Mesenchymal stem cell (in vitro differentiated cells and primary cell): ENCODE data around the gene CNKSR3.

Experiments used
- DNase-seq: peaks from one replicate; pipeline ENCODE4 v3.0.0-alpha.2; 2013
- H2AFZ ChIP-seq: one replicate; pipeline ENCODE4 v1.6.1; 2013; ENCODE audit warnings: low read depth, mild to moderate bottlenecking, control low read depth, inconsistent platforms, low read length, moderate library complexity
- H2AK5ac ChIP-seq: 2 replicates; pipeline ENCODE4 v1.6.1; 2013; ENCODE audit warnings: low read length, moderate library complexity, mild to moderate bottlenecking, inconsistent platforms; ENCODE audit not compliant: severe bottlenecking
- H2BK120ac ChIP-seq: one replicate; pipeline ENCODE4 v1.6.1; 2013; ENCODE audit warnings: low read depth, mild to moderate bottlenecking, inconsistent platforms, low read length, moderate library complexity
- H2BK12ac ChIP-seq, 2 experiments: one replicate each; pipeline ENCODE4 v1.6.1; 2013; ENCODE audit warnings: inconsistent platforms in 2 of 2, low read length in 2 of 2, mild to moderate bottlenecking in 2 of 2, moderate library complexity in 2 of 2, control low read depth in 1 of 2
- H2BK15ac ChIP-seq: one replicate; pipeline ENCODE4 v1.6.1; 2013; ENCODE audit warnings: mild to moderate bottlenecking, low read depth, inconsistent platforms; ENCODE audit not compliant: poor library complexity, severe bottlenecking
- H2BK5ac ChIP-seq: 2 replicates; pipeline ENCODE4 v1.6.1; 2013; ENCODE audit warnings: low read depth, mild to moderate bottlenecking, low read length, control low read depth, inconsistent platforms; ENCODE audit not compliant: poor library complexity, severe bottlenecking
- H3K14ac ChIP-seq, 2 experiments: one replicate each; pipeline ENCODE4 v1.6.1; 2013; ENCODE audit warnings: inconsistent platforms in 2 of 2, low read length in 2 of 2, control low read depth in 1 of 2, mild to moderate bottlenecking in 1 of 2, moderate library complexity in 1 of 2
- H3K18ac ChIP-seq, 2 experiments: one replicate each; pipeline ENCODE4 v1.6.1; 2013; ENCODE audit warnings: inconsistent platforms in 2 of 2, low read length in 2 of 2, control low read depth in 1 of 2, low read depth in 1 of 2, mild to moderate bottlenecking in 1 of 2
- H3K23ac ChIP-seq, 2 experiments: one replicate each; pipeline ENCODE4 v1.6.1; 2013; ENCODE audit warnings: inconsistent platforms in 2 of 2, low read length in 2 of 2, mild to moderate bottlenecking in 2 of 2, moderate library complexity in 2 of 2, control low read depth in 1 of 2
- H3K27ac ChIP-seq: 2 replicates; pipeline ENCODE4 v1.5.1; 2013; ENCODE audit warnings: mild to moderate bottlenecking, moderate library complexity, low read length, control low read depth, inconsistent platforms; ENCODE audit not compliant: poor library complexity, severe bottlenecking
- H3K27me3 ChIP-seq, 2 experiments: 2 replicates each; pipeline versions ENCODE4 v1.6.1 to v1.7.0; 2013; ENCODE audit warnings: low read length in 2 of 2, mild to moderate bottlenecking in 2 of 2, moderate library complexity in 2 of 2, control low read depth in 1 of 2, inconsistent platforms in 1 of 2; ENCODE audit not compliant: control insufficient read depth in 1 of 2, insufficient read depth in 1 of 2
- H3K36me3 ChIP-seq, 2 experiments: 2 replicates each; pipeline versions ENCODE4 v1.6.1 to v1.7.0; 2013; ENCODE audit warnings: low read length in 2 of 2, control low read depth in 1 of 2, inconsistent platforms in 1 of 2, low read depth in 1 of 2, mild to moderate bottlenecking in 1 of 2; ENCODE audit not compliant: insufficient read depth in 2 of 2, control insufficient read depth in 1 of 2
- H3K4ac ChIP-seq, 2 experiments: one replicate each; pipeline ENCODE4 v1.6.1; 2013; ENCODE audit warnings: inconsistent platforms in 2 of 2, low read length in 2 of 2, mild to moderate bottlenecking in 2 of 2, moderate library complexity in 2 of 2, control low read depth in 1 of 2, low read depth in 1 of 2
- H3K4me1 ChIP-seq: 2 replicates; pipeline ENCODE4 v1.6.1; 2013; ENCODE audit warnings: low read depth, low read length, control low read depth; ENCODE audit not compliant: control insufficient read depth, insufficient read depth
- H3K4me2 ChIP-seq: 2 replicates; pipeline ENCODE4 v1.6.1; 2013; ENCODE audit warnings: low read length, mild to moderate bottlenecking, inconsistent platforms; ENCODE audit not compliant: poor library complexity, severe bottlenecking
- H3K4me3 ChIP-seq, 2 experiments: 2 replicates each; pipeline versions ENCODE4 v1.5.1 to v1.7.0; 2013; ENCODE audit warnings: low read length in 2 of 2, mild to moderate bottlenecking in 2 of 2, control low read depth in 1 of 2, low read depth in 1 of 2; ENCODE audit not compliant: insufficient read depth in 1 of 2
- H3K79me1 ChIP-seq: replicated peaks from 2 replicates; pipeline ENCODE4 v1.6.1; 2013; ENCODE audit warnings: mild to moderate bottlenecking, control low read depth, low read length, inconsistent platforms; ENCODE audit not compliant: poor library complexity, severe bottlenecking
- H3K9ac ChIP-seq: 2 replicates; pipeline ENCODE4 v1.7.0; 2013; ENCODE audit warnings: mild to moderate bottlenecking, low read length, moderate library complexity
- H3K9me3 ChIP-seq: 2 replicates; pipeline ENCODE4 v1.7.0; 2013; ENCODE audit warnings: mild to moderate bottlenecking, low read length; ENCODE audit not compliant: control insufficient read depth
- H4K8ac ChIP-seq: one replicate; pipeline ENCODE4 v1.6.1; 2013; ENCODE audit warnings: inconsistent platforms, mild to moderate bottlenecking, low read length, moderate library complexity
- H4K91ac ChIP-seq: one replicate; pipeline ENCODE4 v1.6.1; 2013; ENCODE audit warnings: mild to moderate bottlenecking, low read length, inconsistent platforms
- WGBS: methylation state at CpG from one replicate; pipeline ENCODE4 v1.1.7; 2013; ENCODE audit warnings: mixed read lengths; 5-methylcytosine and 5-hydroxymethylcytosine counted together

The CNKSR3 gene

DNA sequence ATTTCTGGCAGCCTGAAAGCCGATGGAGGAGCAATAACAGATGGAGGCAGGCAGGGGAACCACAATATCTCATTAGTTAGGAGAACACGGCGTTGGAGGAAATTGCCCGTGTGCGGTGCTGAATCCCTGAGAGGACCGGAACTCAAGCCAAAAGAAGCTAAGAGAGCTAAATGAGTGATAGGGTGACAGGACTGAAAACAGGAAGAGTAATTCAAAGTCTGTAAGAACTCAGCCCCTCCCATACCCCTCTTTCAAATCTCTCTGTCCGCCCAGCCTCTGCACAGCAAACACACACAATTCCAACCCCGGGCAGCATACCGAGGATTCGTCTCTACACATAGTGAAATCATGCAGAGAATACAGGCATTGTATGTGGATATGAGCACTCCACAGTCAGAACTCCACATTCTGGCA, 151.3 kb downstream of the CNKSR3 start:
- no peak overlapping the region for H2BK120ac ChIP-seq
- no peaks in the 10 kb centered on the region for H3K79me1 ChIP-seq
- no peak overlapping the region for H3K9ac ChIP-seq
- no peak overlapping the region for H4K8ac ChIP-seq
- no peaks in the 10 kb centered on the region for H3K27me3 ChIP-seq
- no peak overlapping the region for H3K27ac ChIP-seq
- no peak overlapping the region for H3K4ac ChIP-seq
- H2AK5ac ChIP-seq, result no peak overlapping the region
- no peak for DNase-seq
- H3K9me3 ChIP-seq, result no peaks in the 10 kb centered on the region
- H3K4me1 ChIP-seq, result peaks cover 2% of the 10 kb centered on the region
- H3K18ac ChIP-seq, result no peak overlapping the region
- H2BK12ac ChIP-seq, result no peak overlapping the region
- no peak overlapping the region for H4K91ac ChIP-seq
- no peak overlapping the region for H2AFZ ChIP-seq
- WGBS, result 93% methylated on average over 6 of the region's 10 CpGs
- no peak overlapping the region for H3K23ac ChIP-seq
- H3K4me3 ChIP-seq, result no peak overlapping the region
- H3K36me3 ChIP-seq, result no peaks in the 10 kb centered on the region
- no peak overlapping the region for H3K14ac ChIP-seq
- H2BK5ac ChIP-seq, result no peak overlapping the region
- H3K4me2 ChIP-seq, result no peak overlapping the region
- H2BK15ac ChIP-seq, result no peak overlapping the region

DNA sequence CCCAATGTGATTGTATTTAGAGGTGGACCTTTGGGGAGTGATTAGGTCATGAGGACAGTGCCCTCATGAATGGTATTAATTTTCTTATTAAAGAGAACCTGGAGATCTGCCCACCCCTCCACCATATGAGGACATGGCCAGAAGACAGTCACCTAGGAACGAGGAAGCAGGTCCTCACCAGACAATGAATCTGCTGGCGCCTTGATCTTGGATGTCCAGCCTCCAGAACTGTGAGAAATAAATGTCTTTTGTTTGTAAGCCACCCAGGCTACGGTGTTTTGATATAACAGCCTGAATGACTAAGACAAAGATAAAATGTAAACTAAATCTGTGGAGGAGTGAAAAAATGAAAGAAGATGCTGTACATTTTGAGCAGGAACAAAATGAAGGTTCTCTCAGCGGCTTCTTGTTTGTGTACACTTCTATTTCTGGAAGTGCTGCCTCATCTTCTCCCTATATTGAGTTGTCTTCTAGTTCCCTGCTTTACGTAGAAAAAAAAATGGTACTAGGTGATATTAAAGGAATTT, 152.4 kb downstream of the CNKSR3 start:
- no peak overlapping the region for H3K4ac ChIP-seq
- H2AFZ ChIP-seq, result no peak overlapping the region
- no peak overlapping the region for H3K18ac ChIP-seq
- H3K4me3 ChIP-seq, result no peak overlapping the region
- no peak overlapping the region for H3K14ac ChIP-seq
- H2BK12ac ChIP-seq, result no peak overlapping the region
- H3K4me2 ChIP-seq, result no peak overlapping the region
- H3K9me3 ChIP-seq, result no peaks in the 10 kb centered on the region
- no peak overlapping the region for H2BK15ac ChIP-seq
- no peaks in the 10 kb centered on the region for H3K79me1 ChIP-seq
- no peaks in the 10 kb centered on the region for H3K36me3 ChIP-seq
- 82% methylated on average over 4 of the region's 5 CpGs for WGBS
- H3K27ac ChIP-seq, result no peak overlapping the region
- no peaks in the 10 kb centered on the region for H3K27me3 ChIP-seq
- H4K8ac ChIP-seq, result no peak overlapping the region
- H3K23ac ChIP-seq, result no peak overlapping the region
- no peak overlapping the region for H4K91ac ChIP-seq
- no peak overlapping the region for H2BK5ac ChIP-seq
- peaks cover 2% of the 10 kb centered on the region for H3K4me1 ChIP-seq
- no peak for DNase-seq
- H2AK5ac ChIP-seq, result no peak overlapping the region
- H3K9ac ChIP-seq, result no peak overlapping the region
- H2BK120ac ChIP-seq, result no peak overlapping the region

DNA sequence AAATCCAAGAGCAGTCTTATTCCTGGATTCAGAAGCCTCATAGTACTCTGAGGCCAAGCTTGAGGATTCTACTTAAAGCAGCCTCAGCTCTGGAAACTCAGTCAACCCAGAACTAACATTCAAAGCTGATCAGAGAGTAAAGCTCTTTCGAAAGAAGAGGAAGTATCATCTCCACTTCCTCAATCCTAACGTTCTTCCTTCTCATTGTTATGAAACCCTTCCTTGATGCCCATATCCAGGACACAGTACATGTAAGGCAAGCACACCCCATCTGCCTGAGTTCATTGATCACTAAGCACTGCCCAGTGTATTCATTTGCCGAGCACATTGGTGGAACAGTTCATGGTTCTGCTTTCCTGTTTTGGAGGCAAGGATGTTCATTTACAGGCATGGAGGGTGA, 153.8 kb downstream of the CNKSR3 start, which contains the start of gene IPCEF1:
IPCEF1 (minus strand) TSS at position 114 of the 400 bp plus-strand sequence. CDS start 90,856 bp downstream, outside the sequence.
- H2AK5ac ChIP-seq, result no peak within 1 kb of the TSS
- 90% methylated on average over 3 of the region's 3 CpGs for WGBS
- no peak for DNase-seq
- H3K9me3 ChIP-seq, result no peaks in the 10 kb centered on the region
- no peaks in the 10 kb centered on the region for H3K36me3 ChIP-seq
- no peak within 1 kb of the TSS for H3K23ac ChIP-seq
- H3K27me3 ChIP-seq, result no peaks in the 10 kb centered on the region
- no peak within 1 kb of the TSS for H4K91ac ChIP-seq
- no peak within 1 kb of the TSS for H3K14ac ChIP-seq
- H3K4me3 ChIP-seq, result no peak within 1 kb of the TSS
- H3K79me1 ChIP-seq, result no peaks in the 10 kb centered on the region
- H2AFZ ChIP-seq, result no peak within 1 kb of the TSS
- no peak within 1 kb of the TSS for H3K4me2 ChIP-seq
- no peak within 1 kb of the TSS for H2BK12ac ChIP-seq
- no peak within 1 kb of the TSS for H3K27ac ChIP-seq
- H4K8ac ChIP-seq, result no peak within 1 kb of the TSS
- no peak within 1 kb of the TSS for H3K18ac ChIP-seq
- H2BK120ac ChIP-seq, result no peak within 1 kb of the TSS
- no peak within 1 kb of the TSS for H2BK15ac ChIP-seq
- H3K4ac ChIP-seq, result no peak within 1 kb of the TSS
- no peak within 1 kb of the TSS for H2BK5ac ChIP-seq
- no peak within 1 kb of the TSS for H3K9ac ChIP-seq
- peaks cover 2% of the 10 kb centered on the region for H3K4me1 ChIP-seq

DNA sequence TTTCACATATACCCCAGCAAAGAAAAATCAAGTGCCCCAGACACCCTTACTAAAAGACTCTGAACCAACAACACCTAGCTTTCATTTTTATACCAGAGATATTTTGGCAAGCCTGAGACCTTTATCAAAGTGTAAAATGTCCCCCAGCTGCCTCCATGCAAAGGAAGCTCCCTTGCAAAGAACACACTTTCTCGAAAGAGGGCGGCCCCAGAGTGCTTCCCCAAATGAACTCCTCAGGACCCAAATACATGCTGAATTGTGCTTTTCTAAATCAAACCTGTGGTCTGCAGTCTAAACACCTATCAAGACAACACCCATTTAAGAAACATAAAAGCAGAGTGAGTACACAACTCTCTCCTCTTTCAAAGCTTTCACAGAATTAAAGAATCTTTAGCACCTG, 154.4 kb downstream of the CNKSR3 start:
- Histone ChIP-seq H3K4ac (no peak overlapping the region), H3K4me2 (no peak overlapping the region), H3K9me3 (no peaks in the 10 kb centered on the region), H3K27me3 (no peaks in the 10 kb centered on the region), H4K91ac (no peak overlapping the region), H3K79me1 (no peaks in the 10 kb centered on the region), H3K9ac (no peak overlapping the region), H3K14ac (no peak overlapping the region), H2BK120ac (no peak overlapping the region), H3K27ac (no peak overlapping the region), H3K36me3 (no peaks in the 10 kb centered on the region), H3K23ac (no peak overlapping the region), H2AK5ac (no peak overlapping the region), H3K4me1 (peaks cover 2% of the 10 kb centered on the region), H4K8ac (no peak overlapping the region), H3K4me3 (no peak overlapping the region), H3K18ac (no peak overlapping the region), H2BK12ac (no peak overlapping the region), H2AFZ (no peak overlapping the region), H2BK15ac (no peak overlapping the region), H2BK5ac (no peak overlapping the region)
- no peak for DNase-seq
- 100% methylated on average over 2 of the region's 2 CpGs for WGBS
